H4 (cell line): ENCODE data around the gene LRP4. TPM values are rescaled to one million over a fixed set of nuclear protein-coding genes. Genes with fewer than 3 reads are reported as not detected.

Source experiments
- DNase-seq: peaks from one replicate; pipeline ENCODE4 v3.0.0-alpha.2; 2015; ENCODE audit warnings: low spot score
- total RNA-seq: library from RNA; depleted of rRNA; stranded (reverse); fragments of >200 nt; shearing (Covaris generic); gene quantifications from 2 replicates; pipeline ENCODE4 v1.2.3, GENCODE V29; 2014; rRNA removed

LRP4 gene
- total RNA-seq, 1 experiment from 2014 or later, result 1.0 TPM

DNA sequence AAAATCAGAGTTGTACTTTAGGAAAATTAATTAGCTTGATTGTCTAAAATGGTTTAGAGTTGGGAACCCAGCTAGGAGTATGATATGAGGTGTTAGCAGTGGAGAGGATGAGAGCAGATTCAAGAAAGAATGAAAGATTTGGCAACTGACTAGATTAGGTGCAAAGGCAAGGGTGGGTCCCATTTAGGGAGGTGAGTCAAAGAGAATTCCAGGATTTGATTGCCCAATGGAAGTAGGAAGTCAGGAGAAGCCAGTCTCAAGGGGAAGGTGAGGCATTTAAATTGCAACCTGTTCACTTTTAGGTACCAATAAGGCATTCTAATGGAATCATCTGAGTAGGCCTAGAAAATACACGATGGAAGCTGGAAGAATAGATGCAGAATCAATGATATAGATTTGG is 68.7 kb downstream of the LRP4 start:
- no peak for DNase-seq

DNA sequence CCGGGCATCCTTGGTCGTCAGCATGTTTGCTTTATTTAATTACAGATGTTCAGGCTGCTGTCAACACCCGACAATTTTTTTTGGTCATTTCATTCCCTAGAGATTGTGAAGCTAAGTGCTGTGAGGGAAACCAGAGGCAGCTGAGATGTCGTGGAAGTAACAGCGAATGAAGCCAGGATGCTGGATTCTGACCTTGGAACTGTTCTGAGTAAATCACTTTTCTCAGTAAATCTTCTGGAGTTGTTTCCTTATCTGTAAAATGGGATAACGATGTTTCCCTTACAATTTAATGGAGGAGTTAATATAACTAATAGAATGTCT is 71.9 kb downstream of the LRP4 start:
- DNase-seq, result no peak

- DNase-seq, result peak; percentile 81
Measured at GRCh38 chr11:46845740-46846509, 72.4 kb downstream of the LRP4 start, which contains the start of gene CKAP5. CKAP5 (minus strand) TSS chr11:46846280; CDS start chr11:46821231, 25,049 bp downstream.

- no peak for DNase-seq
Measured at GRCh38 chr11:46845440-46845739, 73.0 kb downstream of the LRP4 start.

DNA sequence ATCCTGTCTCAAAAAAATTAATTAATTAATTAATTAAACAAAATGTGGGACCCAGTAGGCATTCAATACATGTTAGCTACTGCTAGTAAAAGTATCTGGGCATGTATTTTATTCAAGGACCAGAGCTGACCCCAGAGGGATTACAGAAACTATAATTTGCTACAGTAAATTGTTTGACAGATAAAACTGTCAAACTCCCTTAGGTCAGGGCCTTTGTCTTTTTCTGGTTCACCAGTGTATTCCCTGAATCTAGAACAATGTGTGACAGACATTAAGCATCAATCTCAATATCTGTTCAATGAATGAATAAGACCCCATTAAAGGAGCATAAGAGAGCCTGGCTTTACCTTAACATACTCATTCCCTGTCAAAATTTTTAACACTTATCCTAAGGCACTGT is 78.2 kb downstream of the LRP4 start:
- DNase-seq, result no peak

DNA sequence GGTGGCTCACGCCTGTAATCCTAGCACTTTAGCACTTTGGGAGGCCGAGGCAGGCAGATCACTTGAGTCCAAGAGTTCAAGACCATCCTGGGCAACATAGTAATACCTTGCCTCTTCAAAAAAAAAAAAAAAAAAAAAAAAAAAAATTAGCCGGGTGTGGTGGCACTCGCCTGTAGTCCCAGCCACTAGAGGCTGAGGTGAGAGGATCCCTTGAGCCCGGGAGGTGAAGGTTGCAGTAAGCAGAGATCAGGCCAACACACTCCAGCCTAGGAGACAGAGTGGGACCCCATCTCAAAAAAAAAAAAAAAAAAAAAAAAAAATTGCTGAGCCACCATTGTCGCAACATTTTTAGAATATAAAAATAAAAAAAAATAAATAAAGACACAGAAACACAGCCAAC is 79.8 kb downstream of the LRP4 start:
- no peak for DNase-seq

DNA sequence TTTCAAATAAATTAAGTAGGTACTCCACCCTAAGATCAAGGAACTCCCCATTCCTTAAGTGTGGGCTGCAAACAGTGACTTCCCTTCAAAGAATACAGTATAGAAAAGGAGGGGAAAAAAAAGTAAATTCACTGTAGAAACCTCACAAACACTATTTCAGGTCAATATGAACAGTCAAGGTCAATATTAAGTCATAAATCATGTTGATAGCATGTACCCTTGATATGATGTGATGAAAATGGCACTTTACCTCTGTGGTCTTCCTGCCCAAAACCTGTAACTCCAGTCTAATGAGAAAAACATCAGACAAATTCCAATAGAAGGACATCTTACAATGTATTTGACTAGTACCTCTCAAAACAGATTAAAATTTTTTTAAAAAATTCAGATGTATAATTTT is 80.5 kb downstream of the LRP4 start:
- no peak for DNase-seq

- DNase-seq, result no peak
Measured at GRCh38 chr11:46836870-46837269, 81.5 kb downstream of the LRP4 start.

GRCh38 chr11:46836431-46836830 is 81.9 kb downstream of the LRP4 start:
- DNase-seq, result no peak

DNA sequence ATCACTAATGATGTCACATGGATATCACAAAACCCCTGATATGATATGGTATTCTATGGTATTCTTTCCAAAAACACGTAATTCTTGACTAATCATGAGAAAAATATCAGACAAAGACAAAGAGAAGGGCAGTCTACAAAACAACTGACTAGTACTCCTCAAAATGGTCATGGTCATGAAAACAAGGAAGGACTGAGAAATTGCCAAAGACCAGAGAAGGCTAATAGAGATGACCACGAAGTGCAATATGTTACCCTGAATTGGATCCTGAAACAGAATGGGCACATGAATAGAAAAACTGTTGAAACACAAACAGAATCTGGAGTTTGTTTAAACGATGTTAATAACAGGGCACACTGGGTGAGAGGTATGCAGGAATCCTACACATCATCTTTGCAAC is 82.5 kb downstream of the LRP4 start:
- no peak for DNase-seq

DNA sequence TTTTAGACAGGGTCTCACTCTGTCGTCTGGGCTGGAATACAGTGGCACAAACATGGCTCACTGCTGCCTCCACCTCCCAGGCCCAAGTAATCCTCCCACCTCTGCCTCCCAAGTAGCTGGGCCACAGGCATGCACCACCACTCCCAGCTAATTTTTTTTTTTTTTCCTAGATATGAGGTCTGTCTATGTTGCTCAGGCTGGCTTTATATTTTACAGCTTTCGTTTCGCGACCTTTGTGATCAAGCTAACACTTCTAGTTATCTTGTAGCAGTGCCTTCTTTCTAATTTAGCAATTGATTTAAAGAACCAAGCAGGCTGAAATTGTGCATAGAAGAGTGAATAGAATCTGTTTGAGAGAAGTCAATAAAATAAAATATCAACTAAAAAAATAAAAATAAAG is 83.5 kb downstream of the LRP4 start:
- DNase-seq, result no peak

GRCh38 chr11:46832511-46833214 is 85.7 kb downstream of the LRP4 start:
- no peak for DNase-seq

- DNase-seq, result no peak
Measured at GRCh38 chr11:46827995-46828394, 90.4 kb downstream of the LRP4 start.

- DNase-seq, result peak; percentile 53
Measured at GRCh38 chr11:46826310-46827044, 91.9 kb downstream of the LRP4 start.

DNA sequence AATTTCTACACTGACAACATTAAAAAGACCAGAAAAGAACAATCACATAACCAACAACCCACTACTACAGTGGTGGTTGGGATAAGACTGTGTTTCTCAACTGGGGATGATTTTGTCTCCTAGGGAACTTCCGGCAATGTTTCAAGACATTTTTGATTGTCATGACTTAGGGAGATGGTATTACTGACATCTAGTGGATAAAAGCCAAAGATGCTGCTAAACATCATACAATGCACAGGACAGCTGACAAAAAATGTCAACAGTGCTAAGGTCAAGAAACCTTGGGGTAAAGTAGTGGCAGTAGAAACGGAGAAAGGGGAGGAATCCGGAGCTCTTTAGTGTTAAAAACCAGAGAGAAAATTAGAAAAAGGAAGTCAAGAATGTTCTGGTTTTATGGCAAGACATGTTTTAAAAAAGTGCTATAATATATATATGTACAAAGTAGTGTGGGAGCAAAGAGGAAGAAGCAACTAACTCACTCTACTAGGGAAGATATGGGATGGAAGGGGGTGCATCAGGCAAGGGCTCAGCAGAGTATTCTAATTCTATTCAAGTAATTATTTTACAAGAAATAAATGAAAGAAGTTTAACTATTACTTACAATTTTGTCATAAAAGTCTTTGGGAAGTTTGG is 109.4 kb downstream of the LRP4 start:
- DNase-seq, result peak; percentile 27

Other genes starting within 250 kb of the LRP4 start
- 9.5 and 16.2 TPM in 2 replicates for gene ARHGAP1, start 217.9 kb downstream of the LRP4 start, total RNA-seq
- gene ZNF408, start 217.5 kb downstream of the LRP4 start, total RNA-seq, result 4.8 and 5.1 TPM in 2 replicates
- 0.23 TPM in 1 of 2 replicates, not detected in the other for gene F2, start 199.3 kb downstream of the LRP4 start, total RNA-seq
- 54.6 and 71.4 TPM in 2 replicates for gene CKAP5, start 72.3 kb downstream of the LRP4 start, total RNA-seq
- gene CSTPP1, start 18.2 kb upstream of the LRP4 start, total RNA-seq, result 19.7 and 22.8 TPM in 2 replicates